GM20431 (cell line): ENCODE results near the gene NPC1L1.

Experiments used
- in situ Hi-C: fragments of 300-500 bp; cut with MseI, MboI; formaldehyde crosslinking; loops from one replicate; pipeline ENCODE4 v1.15.0; 2020; ENCODE audit warnings: low sequenced_read_pairs; ENCODE audit not compliant: unreplicated experiment

NPC1L1 gene

GRCh38 chr7:44484482-44485313 lies 56.4 kb downstream of the NPC1L1 start:
- in situ Hi-C loops: loop anchor here (25.0 kb wide), 1 partner anchor 247 kb away; no protein-coding TSS in a partner anchor

- in situ Hi-C loops: loop anchor here (25.0 kb wide), 1 partner anchor 245 kb away; no protein-coding TSS in a partner anchor
Observed at GRCh38 chr7:44482502-44483485, 58.3 kb downstream of the NPC1L1 start.

- in situ Hi-C loops: loop anchor here (25.0 kb wide), 1 partner anchor 241 kb away; no protein-coding TSS in a partner anchor
Observed at GRCh38 chr7:44477938-44478337, 63.2 kb downstream of the NPC1L1 start.

- in situ Hi-C loops: loop anchor here (25.0 kb wide), 1 partner anchor 240 kb away; no protein-coding TSS in a partner anchor
Observed at GRCh38 chr7:44477063-44477830, 63.9 kb downstream of the NPC1L1 start.

GRCh38 chr7:44476313-44476712 lies 64.8 kb downstream of the NPC1L1 start:
- in situ Hi-C loops: loop anchor here (25.0 kb wide), 1 partner anchor 239 kb away; no protein-coding TSS in a partner anchor

- in situ Hi-C loops: no loop called here
Observed at GRCh38 chr7:44473295-44473694, 67.8 kb downstream of the NPC1L1 start.

- in situ Hi-C loops: no loop called here
Observed at GRCh38 chr7:44472843-44473242, 68.3 kb downstream of the NPC1L1 start.

GRCh38 chr7:44471850-44472249 lies 69.3 kb downstream of the NPC1L1 start:
- in situ Hi-C loops: no loop called here

- in situ Hi-C loops: no loop called here
Observed at GRCh38 chr7:44471436-44471835, 69.7 kb downstream of the NPC1L1 start.

- in situ Hi-C loops: no loop called here
Observed at GRCh38 chr7:44470628-44471245, 70.4 kb downstream of the NPC1L1 start.

GRCh38 chr7:44470135-44470479 lies 71.0 kb downstream of the NPC1L1 start:
- in situ Hi-C loops: no loop called here

GRCh38 chr7:44469461-44470134 lies 71.5 kb downstream of the NPC1L1 start:
- in situ Hi-C loops: no loop called here

- in situ Hi-C loops: no loop called here
Observed at GRCh38 chr7:44467217-44467548, 73.9 kb downstream of the NPC1L1 start.

GRCh38 chr7:44466300-44467216 lies 74.6 kb downstream of the NPC1L1 start:
- in situ Hi-C loops: no loop called here

GRCh38 chr7:44465490-44465889 lies 75.6 kb downstream of the NPC1L1 start:
- in situ Hi-C loops: no loop called here

GRCh38 chr7:44463169-44463808 lies 77.8 kb downstream of the NPC1L1 start:
- in situ Hi-C loops: no loop called here
